HG02981 (cell line): Measurements from ENCODE around the gene ENAM.
"Not testable (repeated sequence)": the region's sequence is repeated elsewhere in the genome, so short reads cannot be mapped to it uniquely, and the experiment has no call there.

ENCODE experiments used
- ATAC-seq: cut with Tn5 transposase; IDR thresholded peaks from one replicate; pipeline ENCODE4 v1.9.1; 2021; ENCODE audit warnings: mild to moderate bottlenecking, moderate library complexity; ENCODE audit not compliant: unreplicated experiment

The ENAM gene

DNA sequence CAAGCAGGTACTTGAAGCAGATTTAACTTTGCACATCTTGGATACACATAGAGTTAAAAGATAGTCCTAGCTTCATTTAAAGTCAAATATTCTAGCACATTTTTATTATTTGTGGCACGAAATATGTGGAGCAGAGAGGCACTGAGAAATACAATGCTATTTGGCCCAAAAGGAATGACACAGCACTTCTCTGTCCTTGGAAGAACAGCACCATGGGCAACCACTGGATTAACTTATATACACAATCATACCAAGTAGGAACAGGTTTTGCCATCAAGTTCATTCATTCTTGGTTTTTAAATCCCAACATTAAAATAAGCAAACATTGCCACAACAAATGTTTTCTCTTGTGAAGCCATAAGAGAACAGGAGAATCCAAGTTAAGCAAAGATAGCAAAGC is 924 bp upstream of the ENAM start:
- ATAC-seq, result no peak

DNA sequence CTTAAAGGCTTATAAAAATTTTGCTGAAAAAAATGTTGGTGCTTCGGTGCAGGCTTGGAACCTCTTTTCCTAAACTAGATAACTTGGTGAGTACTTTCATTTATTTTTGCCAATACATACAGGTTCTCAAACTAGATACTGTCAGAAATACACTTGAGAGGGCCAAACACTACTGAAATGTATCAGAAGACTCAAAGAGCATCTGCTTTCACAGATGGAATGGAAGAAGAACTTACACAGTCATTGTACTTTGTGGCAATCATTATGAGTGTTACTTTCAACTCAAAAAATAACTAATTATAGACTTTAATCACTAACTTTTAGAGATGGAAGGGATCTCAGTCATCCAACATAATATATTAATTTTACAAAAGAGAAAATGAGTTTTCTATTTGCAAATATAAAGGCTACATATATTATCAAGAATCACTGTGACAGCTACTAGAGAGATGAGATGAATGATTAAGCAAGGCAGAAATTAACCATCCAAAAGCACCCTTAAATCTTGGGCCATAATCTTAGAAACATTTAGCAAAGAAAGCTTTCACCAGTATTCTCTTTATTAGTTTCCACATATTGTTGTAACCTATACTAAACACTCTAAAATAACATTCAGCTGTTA is 1.0 kb downstream of the ENAM start:
- no peak for ATAC-seq

DNA sequence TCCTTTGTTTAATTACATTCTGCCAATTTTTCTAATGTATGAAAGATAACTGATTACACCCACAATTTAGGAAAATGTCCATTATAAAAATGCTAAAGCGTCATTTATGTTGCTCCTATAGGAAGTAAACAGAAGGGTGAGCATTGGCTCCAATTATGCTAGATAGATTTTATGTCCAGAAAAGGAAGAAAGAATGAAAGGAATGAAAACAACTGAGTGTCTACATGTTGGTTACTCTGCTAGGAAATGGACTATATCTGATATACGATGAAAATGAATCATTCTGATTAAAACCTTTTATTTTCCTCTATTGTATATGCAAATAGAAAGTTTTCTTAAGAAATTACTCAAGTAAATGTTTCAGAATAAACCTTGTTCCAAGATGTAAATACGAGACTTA is 1.6 kb downstream of the ENAM start:
- ATAC-seq, result no peak

DNA sequence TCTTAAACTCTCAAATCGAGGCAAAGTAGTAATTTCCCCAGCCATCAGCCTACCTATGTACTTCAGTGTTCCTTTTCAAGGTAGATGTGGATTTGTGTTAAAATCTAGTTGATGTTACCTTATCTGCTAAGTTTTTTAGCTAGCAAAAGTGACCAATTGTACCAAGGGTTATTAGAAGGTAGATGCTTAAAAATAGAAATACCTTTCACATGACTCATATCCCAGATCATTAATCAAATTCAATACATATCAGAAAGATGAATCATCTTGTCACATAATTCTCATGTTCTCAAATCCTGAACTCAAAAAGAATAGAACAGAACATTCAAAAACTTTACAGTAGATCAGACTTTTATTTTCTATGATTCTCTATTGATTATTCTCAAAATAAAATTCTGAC is 3.5 kb downstream of the ENAM start:
- ATAC-seq, result no peak

DNA sequence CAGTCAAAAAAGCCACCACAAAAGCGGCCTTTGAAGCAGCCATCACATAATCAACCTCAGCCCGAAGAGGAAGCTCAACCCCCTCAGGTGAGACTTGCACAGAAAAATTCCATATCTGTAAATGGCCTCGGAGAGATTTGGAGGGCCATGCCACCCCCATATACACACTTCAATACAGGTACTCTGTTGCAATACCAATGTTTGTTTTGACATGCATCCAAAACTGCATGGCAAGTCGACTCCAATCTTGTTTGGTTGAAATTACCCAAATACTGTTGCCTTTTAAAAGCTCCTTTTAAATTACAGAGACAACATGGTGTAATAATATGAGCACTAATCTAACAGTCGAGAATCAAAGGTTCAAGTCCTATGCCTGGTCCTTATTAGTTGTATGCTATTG is 5.9 kb downstream of the ENAM start:
- no peak for ATAC-seq

DNA sequence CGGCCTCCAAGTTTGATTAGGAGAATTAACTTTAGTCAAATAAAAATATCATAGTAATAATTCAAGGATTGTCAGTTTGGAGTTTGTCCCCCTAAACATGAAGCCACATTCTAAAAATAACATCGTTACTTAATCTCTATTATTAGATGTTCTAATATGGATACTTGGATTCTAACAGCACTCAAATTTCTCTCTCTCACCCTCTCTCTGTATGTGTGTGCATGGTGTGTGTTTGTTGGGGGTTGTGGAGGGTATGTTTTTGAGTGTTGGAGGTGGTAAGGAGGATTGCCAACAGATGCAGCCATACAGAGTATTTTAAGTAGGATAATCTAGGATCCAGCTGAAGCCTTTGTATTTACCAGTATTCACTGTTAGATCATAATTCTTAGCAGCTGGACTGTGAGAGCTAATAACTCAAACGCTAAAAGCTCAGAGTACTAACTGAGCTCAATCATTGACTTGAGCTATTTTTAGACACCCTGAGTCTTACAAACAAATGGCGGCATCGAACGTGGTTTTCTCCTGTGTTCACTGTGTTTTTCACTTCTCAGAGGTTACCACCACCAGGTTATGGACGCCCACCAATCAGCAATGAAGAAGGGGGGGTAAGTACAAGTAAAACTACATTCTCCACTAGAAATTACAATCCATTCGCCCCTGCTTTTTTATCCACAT is 8.8 kb downstream of the ENAM start:
- ATAC-seq, result peak; percentile 69

DNA sequence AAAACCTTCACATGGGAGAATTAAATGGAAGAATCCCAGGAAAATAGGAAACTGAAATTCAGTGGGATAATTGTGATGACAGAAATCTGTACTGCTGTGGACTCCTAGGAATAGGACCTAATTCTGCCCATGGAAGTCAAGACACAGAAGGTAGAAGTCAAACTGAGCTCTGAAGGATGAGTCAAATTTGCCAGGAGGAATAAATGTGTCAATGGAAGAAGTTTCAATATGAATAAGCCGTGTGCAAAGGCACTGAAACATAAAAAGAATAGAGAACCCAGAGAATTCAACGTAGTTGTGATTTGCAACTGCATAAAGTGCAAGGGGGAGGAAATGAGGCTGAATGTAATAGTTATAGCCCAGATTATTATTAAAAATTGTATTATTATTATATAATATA is 11.6 kb downstream of the ENAM start:
- no peak for ATAC-seq

DNA sequence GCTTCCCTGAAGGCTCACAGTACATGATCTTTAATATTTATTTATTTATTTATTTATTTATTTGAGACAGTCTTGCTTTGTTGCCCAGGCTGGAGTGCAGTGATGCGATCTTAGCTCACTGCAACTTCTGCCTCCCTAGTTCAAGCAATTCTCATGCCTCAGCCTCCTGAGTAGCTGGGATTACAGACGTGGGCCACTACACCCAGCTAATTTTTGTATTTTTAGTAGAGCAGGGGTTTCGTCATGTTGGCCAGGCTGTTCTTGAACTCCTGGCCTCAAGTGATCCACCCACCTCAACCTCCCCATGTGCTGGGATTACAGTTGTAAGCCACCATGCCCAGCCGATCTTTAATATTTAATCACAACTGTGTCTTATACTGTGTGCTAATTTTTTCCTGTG is 22.2 kb downstream of the ENAM start:
- not testable (repeated sequence) for ATAC-seq

DNA sequence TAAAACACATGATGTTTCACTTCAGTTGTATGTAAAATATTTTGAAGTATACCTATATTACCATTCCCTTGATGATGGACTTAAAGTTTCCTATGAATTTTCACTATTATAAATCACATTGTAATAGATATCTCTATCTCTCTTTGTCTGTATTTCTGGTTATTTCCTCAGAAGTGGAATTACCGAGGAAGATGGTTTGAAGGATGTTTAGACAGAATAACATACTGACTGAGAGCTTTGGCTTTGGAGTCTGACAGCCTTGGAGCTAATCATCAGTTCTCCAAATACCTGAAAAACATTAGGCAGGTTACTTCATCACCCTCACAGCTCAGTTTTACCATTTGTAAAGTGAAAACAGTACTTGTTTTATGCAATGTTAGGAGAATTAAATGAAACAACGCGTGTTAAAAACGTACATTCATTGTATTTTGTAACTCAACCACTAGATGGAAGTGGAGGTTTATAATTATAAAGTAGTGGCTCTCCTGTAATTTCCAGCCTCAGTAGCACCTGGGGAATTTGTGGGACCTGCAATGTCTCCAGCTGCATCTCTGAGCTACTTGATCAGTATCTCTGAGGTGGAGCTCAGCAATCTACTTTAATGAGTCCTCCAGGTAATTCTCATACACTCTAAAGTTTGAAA is 23.4 kb downstream of the ENAM start:
- ATAC-seq, result no peak

DNA sequence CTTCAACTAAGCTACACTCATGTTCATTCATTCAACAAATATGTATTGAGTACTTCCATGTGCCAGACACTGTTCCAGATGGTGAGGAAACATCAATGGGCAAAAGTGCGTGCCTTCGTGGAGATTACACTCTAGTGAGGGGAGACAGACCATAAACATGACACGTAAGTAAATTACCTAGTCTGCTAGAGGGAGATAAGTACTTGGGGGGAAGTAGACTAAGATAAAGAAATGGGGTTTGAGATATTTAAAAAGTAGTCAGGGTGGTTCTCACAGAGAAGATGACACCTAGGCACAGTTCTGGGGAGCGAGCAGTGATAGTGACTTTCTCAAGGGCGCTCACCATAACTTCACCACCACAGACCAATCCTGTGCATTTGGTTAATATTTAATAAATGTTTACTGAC is 26.1 kb downstream of the ENAM start:
- ATAC-seq, result peak; percentile 54

DNA sequence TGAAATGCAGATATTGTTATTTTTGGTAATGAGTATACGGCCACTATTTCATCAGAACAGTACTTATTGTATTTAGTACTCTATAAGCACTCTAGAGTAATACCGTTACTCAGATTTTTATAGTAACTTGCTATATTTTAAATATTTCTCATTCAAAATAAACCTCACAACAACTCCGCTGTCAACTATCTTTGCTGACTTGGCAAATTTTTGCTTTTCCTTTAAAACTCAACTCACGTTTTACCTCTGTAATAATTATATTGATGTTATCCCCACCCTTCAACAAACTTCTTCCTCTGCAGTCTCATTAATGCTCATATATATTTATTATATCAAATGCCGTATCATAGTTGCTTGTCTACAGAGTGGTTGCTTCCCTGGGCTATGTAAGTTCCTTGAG is 28.8 kb downstream of the ENAM start:
- ATAC-seq, result no peak

DNA sequence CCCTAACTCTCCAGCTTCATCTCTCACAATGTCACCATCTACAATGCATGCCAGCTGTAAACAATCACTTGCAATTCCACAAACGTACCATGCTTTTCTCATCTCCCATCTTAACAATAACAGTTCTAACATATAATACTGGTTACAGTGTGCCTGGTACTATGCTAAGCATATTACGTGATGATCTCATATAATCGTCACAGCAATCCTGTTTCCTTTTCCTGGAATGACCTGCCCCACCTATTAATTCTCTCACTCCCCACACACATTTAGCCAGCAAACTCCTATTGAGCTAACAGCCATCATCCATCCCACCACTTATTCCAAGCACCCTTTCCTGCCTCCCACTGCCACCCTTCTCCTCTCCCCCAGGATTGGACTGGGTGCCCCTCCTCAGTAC is 29.9 kb downstream of the ENAM start:
- ATAC-seq, result no peak

DNA sequence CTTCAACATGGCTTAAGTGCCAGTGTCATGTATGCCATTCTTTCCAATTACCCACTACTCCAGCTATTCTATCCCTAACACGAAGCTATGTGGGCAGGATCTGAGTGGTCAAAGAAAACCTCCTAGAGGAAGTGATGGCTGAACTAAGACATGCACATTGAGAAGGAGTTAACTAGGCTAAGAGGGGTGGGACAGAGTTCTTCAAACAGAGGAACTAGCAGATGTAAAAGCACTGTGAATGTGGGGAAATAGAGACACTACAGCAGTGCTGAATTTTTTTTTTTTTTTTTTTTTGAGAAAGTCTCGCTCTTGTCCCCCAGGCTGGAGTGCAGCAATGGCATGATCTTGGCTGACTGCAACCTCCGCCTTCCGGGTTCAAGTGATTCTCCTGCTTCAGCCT is 31.6 kb downstream of the ENAM start:
- ATAC-seq, result no peak

DNA sequence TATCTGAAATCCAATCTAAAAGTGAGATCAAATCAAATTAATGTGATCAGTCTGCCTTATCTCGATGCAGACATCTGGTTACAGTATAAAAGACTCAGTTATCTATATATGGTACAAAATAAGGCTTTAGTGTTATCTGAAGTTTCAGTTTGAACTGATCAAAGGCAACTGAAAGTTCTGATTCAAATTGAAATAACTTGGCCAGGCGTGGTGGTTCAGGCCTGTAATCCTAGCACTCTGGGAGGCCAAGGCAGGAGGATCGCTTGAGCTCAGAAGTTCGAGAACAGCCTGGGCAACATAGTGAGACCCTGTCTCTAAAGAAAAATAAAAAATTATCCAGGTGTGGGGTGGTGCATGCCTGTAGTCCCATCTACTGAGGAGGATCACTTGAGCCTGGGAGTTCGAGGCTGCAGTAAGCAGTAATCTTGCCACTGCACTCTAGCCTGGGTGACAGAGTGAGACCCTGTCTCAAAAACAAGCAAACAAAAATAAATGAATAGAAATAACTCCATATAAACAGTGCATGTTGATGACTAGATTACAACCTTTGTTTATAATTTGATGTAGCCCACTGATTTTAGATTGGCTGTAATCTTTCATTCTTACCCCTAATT is 32.9 kb downstream of the ENAM start:
- peak; percentile 82 for ATAC-seq

DNA sequence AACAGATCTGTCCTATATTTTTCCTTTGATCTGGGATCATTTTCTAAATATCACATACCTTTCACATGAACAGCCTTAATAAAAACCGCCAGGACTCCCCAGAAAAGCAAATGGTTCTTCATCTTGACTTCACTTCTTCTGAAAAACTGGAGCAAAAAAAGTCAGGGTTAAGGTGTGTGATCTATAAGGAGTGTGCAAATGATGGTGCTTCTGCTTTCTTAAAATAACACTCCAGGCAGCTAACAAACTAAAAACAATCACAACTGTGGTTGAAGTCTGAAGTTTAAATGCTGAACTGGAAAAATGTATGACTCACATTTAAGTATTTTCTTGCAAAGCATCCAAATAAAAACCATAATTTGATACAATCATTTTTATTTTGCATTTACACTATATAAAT is 37.8 kb downstream of the ENAM start, which contains the start of gene JCHAIN:
Gene JCHAIN, minus strand, starts transcription at position 140 of the 400 bp plus-strand sequence. Its CDS starts 18 bp downstream, at position 122.
- ATAC-seq, result no peak

DNA sequence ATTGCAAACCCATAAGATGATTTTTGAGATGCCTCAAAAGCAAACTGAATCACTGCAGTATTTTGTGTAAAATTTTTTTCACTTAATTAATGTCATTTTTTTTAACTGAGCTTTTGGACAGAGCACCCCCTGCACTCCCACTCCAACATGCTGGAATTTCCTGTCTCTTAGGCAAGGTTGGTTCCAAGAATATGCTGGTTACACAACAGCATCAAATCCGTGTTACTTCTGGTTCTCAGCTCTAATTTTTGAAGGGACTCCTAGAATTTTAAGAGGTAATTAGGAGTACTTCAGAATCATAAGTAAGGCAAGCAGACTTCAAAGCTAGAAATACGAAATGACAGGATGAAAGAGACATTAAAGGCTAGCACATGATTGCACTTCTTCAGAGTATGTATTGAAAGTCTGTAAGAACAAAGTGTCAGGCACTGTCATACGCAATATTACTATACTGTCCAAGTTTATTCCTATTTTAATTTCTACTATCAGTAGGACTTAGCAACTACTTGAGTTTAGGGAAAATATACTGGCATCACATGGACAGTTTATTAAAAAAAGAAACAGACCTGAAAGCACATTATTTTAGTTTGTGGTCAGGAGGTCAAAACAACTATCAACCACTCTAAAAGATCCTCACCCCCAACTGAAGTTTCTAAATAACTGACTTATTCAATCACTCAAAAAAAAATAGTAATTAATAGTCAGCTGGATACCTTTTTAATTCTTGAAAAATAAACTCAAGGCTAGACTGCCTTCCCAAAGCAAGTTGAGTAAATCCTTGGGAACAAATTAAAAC is 39.4 kb downstream of the ENAM start:
- ATAC-seq, result peak; percentile 54

DNA sequence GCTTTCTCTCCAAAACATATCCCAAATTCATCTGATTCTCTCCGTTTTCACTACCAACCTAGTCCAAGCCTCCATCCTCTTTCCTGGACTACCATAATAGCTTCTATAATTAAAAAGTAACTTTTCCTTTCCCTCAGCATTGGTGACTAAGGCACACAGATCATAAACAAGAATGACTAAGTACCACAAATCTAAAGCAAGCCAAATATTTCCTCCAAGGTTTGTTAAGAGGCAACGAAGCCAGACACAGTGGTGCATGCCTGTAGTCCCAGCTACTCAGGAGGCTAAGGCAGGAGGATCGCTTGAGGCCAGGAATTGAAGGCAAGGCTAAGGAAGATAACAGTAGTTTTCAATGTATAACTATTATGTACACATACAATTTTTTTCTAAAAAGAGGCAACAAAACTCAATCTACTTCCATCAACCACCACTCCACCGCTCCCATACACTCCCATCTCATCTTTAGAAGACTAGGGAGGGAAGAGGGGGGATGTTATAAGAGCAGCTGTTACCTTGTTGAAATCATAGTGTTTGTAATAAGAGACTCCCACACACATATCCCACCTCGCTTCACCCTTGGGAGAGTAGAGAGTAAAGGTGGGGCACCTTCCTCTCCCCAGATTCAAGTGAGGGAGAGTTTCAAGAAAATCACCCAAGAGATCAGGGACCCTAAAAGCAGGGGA is 41.9 kb downstream of the ENAM start:
- ATAC-seq, result no peak

DNA sequence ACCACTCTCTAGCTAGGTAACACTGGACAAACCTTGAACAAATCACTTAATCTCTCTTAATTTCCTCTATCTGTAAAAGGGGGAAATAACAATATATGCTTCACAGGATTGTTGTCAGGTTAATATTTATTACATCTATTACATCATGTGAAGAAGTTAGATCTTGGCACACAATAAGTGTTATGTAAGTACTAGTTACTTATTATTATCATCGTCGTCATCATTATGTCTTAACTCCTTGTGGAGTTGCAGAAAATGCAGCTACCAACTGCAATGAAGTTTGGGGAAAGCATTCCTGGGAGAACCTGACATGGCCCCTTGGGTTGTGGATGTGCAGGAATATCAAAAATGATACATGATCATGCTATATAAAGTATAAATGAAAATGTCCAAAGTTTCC is 42.5 kb downstream of the ENAM start:
- no peak for ATAC-seq

DNA sequence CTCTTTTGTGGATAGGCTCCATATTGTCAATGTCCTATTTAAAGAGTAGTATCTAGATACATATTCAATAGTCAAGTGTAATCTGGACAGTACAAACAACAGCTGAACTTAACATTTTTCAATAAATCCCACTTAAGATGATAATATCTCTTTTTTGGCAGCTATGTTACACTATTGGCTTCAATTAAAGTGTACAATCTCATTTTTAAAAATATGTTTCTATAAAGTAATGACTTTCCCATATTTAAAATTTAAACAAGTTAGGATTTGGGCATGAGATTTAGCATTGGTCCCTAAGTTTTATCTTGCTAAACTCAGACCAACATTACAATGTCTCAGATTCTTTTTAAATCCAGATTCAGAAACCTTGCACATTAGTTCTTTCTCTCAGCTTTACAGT is 45.6 kb downstream of the ENAM start:
- ATAC-seq, result no peak

DNA sequence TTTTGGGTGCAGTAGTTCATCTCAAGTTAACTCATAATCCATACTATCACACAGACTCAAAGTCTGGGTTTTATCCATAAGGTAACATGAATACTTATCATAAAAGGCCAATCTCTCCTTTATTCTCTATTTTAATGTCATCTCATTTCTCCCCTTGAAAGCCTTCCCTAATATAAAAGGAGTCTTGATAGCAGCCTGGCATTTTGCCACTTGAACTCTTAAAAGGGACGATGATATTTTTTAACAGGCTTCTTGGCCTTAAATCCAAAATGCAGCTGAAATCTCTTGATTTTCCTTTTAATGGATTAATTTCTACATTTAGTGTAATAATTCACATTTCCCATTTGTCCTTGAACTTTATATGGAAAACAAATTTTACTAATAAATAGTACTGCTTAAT is 46.2 kb downstream of the ENAM start:
- ATAC-seq, result no peak
